ENCODE measurements around the gene BOD1. TPM values are rescaled to one million over a fixed set of nuclear protein-coding genes. Genes with fewer than 3 reads are reported as not detected.

BOD1 gene
- total RNA-seq, 1 donor = 74.3 TPM

DNA sequence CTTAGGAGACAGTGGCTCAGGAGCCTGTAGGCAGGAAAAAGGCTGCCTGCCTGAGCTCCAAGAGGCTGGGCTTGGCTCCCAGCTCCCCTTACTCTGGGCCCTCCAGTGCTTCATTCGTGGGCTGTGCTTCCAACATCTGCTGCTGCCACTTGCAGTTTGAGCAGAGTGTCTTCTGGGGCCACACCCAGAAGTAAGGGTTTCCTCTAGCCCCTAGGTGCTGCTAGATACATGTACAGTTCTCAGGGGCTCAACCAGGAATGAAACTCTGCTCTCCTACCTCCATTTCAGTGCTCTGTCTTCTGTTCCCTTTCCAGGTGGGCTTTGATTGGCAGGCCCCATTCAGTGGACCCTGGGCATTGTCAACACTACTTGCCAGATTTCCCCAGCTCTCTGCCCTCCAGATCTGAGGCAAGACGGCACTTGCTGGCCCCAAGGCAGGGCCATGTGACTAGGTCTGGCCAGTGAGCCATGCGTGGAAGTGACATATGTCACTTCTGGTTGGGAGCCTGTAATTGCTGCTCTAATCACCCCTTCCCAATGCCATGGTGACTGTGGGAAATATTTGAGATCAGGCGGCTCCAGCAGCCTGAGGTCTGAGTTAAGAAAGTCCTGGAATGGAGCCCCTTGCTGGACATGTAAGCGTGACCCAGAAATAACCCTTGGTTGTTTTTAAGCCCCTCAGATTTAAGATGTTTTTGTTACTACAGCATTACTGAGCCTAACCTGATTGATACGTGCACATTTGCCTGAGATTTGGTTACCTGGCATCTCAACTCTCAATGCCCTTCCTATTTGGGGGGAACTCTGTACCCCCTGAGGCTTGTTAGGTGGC is 9.4 kb upstream of the BOD1 start:
- H3K4me3 ChIP-seq (ENCODE audit: low read depth, low read length) = no peak overlapping the region
- TF ChIP-seq, protein P1, sequence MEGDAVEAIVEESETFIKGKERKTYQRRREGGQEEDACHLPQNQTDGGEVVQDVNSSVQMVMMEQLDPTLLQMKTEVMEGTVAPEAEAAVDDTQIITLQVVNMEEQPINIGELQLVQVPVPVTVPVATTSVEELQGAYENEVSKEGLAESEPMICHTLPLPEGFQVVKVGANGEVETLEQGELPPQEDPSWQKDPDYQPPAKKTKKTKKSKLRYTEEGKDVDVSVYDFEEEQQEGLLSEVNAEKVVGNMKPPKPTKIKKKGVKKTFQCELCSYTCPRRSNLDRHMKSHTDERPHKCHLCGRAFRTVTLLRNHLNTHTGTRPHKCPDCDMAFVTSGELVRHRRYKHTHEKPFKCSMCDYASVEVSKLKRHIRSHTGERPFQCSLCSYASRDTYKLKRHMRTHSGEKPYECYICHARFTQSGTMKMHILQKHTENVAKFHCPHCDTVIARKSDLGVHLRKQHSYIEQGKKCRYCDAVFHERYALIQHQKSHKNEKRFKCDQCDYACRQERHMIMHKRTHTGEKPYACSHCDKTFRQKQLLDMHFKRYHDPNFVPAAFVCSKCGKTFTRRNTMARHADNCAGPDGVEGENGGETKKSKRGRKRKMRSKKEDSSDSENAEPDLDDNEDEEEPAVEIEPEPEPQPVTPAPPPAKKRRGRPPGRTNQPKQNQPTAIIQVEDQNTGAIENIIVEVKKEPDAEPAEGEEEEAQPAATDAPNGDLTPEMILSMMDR (IDR thresholded peaks at IDR 0.05; ENCODE audit: insufficient read depth, low read depth, low read length) = no peak
- DNase-seq (ENCODE audit: low read depth) = no peak

DNA sequence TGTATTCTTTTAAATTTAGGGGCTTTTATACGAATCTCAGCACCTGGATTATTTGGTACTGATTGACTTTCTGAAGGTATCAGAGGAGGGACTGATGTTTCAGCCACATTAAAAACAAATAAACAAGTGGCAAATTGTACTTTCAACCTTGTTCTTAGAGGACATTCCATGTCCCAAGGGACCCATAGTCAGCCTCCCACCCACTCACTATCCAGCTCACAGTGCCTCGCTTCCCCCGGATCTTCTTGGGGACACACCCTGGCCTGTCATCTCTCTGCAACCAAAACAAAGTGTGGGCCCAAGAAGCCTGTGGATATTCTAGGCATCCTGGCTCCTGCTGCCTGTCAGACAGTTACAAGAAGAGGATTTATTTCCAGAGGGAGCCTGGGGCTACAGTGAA is 8.8 kb upstream of the BOD1 start:
- TF ChIP-seq, protein P1 (IDR thresholded peaks at IDR 0.05; ENCODE audit: insufficient read depth, low read depth, low read length) = no peak
- no peak for DNase-seq (ENCODE audit: low read depth)
- no peak overlapping the region for H3K4me3 ChIP-seq (ENCODE audit: low read depth, low read length)

DNA sequence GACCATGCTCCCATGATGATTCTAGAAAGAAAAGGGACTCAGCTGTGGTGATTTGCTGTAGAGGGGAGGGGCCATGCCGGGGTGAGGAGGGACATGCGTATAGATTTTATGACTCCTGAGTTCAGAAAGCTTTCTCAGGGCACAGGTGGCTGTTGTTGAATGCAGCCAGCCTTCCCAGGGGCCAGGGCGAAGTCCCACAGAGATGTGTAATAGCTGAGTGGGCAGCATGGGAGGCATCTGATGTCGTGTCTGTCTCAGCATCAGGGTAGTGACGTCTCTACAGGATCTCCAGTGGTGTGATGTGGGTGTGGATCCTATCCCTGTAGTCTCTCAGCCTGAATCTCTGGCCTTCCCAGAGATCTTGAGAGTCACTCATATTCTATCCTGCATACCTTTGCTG is 7.8 kb upstream of the BOD1 start:
- TF ChIP-seq, protein P1 (IDR thresholded peaks at IDR 0.05; ENCODE audit: insufficient read depth, low read depth, low read length) = no peak
- DNase-seq (ENCODE audit: low read depth) = no peak
- no peak overlapping the region for H3K4me3 ChIP-seq (ENCODE audit: low read depth, low read length)

DNA sequence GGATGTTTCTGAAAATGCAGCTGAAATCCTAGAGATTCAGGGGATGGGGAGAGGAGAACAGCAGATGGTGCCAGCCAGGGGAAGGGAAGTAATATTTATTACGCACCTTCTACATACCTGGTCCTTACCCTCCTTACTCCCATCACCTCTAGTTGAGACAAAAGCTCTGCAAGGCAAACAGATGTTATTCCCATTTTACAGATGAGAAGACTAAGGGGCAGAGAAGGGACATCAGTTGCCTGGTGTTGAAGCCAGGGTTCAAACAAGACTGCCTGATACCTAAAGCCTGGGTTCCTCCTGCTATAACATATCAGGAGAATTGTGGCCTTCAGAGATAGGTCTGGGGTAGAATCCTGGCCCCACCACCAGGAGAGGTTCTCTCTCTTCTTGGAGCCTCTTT is 7.3 kb upstream of the BOD1 start:
- TF ChIP-seq, protein P1 (IDR thresholded peaks at IDR 0.05; ENCODE audit: insufficient read depth, low read depth, low read length) = no peak
- no peak for DNase-seq (ENCODE audit: low read depth)
- H3K4me3 ChIP-seq (ENCODE audit: low read depth, low read length) = no peak overlapping the region

DNA sequence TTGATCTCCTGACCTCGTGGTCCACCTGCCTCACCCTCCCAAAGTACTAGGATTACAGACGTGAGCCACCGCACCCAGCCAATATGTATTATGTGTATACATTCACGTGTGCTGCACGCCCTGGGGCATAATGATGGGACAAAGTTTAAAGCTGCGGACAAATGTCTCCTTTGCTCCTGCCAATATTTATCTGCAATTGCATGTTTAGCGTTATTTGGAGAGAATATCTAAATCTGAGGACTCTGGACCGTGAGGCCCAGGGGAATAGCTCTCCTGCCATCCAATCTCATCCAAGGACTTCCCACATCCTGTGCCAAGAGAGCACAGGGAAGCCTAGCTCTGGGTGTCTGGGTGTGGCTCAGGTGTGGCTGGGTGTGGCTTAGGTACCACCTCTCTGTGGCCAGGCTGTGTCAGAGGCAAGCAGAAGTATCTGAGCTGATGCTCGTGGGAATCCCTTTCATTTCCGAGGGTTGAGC is 6.9 kb upstream of the BOD1 start:
- H3K4me3 ChIP-seq (ENCODE audit: low read depth, low read length) = no peak overlapping the region
- DNase-seq (ENCODE audit: low read depth) = no peak
- TF ChIP-seq, protein P1 (IDR thresholded peaks at IDR 0.05; ENCODE audit: insufficient read depth, low read depth, low read length) = no peak

DNA sequence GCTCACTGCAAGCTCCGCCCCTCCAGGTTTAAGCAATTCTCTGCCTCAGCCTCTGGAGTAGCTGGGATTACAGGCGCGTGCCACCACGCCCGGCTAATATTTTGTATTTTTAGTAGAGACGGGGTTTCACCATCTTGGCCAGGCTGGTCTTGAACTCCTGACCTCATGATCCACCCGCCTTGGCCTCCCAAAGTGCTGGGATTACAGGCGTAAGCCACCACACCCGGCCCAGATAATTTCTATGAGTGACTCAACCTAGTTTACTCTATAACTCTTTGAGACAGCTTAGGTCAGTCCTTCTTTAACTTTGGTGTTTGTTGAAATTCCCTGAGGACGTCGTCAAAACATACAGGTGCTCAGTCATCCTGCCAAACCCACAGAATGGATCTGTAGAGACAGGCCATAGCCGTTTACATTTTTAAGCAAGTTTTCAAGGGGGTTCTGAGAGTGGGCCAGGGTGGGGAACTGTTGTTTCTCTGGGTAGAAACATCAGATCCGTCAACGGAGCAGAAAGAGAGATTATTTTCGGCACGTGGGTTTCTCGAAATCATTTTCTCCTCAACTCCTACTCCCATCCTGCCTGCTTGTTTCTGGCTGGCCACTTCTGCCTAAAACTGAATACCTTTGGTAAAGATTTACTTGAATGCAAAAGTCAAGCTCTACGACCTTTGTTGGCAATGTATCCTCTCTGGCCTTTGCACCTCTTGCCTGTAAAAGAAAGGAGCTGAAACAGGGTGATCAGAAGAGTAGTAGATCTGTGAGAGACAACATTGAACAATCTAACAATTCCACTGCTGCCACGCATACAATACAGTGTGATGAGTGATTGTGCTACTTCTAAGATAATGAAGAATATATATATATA is 6.0 kb upstream of the BOD1 start:
- no peak overlapping the region for H3K4me3 ChIP-seq (ENCODE audit: low read depth, low read length)
- TF ChIP-seq, protein P1 (IDR thresholded peaks at IDR 0.05; ENCODE audit: insufficient read depth, low read depth, low read length) = no peak

More for the DNA sequence above, 6.0 kb upstream of the BOD1 start:
- no peak for DNase-seq (ENCODE audit: low read depth)

Data from fibroblast of villous mesenchyme (primary cell).